GM19463 (cell line): ENCODE measurements around the gene LY6G5C.

Experiments used
- ATAC-seq: cut with Tn5 transposase; IDR thresholded peaks from one replicate; pipeline ENCODE4 v1.9.1; 2021; ENCODE audit warnings: mild to moderate bottlenecking, moderate library complexity; ENCODE audit not compliant: unreplicated experiment

The LY6G5C gene

GRCh38 chr6:31663126-31663960 lies 17.5 kb downstream of the LY6G5C start:
- no peak for ATAC-seq

GRCh38 chr6:31662124-31662723 lies 18.6 kb downstream of the LY6G5C start:
- no peak for ATAC-seq

DNA sequence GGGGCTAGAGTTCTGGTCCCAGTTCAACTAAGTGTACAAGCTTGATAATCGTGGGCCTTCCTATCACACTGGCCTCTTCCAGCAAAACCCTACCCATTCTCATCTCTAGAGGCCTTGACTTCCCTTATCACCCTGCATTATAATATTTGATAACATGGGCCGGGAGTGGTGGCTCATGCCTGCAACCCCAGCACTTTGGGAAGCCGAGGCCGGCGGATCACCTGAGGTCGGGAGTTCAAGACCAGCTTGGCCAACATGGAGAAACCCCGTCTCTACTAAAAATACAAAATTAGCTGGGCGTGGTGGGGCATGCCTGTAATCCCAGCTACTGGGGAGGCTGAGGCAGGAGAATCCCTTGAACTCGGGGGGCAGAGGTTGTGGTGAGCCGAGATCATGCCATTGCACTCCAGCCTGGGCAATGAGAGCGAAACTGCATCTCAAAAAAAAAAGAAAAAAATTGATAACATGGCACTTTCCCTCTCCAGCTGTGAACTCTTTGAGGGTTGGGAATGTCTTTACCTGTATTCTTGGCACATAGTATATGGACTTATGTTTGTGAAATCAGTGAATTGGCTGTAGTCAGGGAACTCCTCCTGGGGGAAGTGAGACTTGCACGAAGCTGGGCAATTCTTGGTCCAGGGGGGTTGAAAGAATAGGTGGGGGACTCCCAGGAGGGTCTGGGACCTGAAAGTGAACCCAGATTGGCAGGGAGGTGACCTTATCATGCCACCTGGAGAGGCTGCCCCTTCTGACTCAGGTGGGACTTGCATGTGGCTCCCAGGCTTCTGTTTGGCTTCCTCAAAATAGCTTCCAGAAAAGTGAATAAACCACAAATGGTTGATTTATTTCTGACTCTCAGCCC lies 19.4 kb downstream of the LY6G5C start:
- no peak for ATAC-seq

DNA sequence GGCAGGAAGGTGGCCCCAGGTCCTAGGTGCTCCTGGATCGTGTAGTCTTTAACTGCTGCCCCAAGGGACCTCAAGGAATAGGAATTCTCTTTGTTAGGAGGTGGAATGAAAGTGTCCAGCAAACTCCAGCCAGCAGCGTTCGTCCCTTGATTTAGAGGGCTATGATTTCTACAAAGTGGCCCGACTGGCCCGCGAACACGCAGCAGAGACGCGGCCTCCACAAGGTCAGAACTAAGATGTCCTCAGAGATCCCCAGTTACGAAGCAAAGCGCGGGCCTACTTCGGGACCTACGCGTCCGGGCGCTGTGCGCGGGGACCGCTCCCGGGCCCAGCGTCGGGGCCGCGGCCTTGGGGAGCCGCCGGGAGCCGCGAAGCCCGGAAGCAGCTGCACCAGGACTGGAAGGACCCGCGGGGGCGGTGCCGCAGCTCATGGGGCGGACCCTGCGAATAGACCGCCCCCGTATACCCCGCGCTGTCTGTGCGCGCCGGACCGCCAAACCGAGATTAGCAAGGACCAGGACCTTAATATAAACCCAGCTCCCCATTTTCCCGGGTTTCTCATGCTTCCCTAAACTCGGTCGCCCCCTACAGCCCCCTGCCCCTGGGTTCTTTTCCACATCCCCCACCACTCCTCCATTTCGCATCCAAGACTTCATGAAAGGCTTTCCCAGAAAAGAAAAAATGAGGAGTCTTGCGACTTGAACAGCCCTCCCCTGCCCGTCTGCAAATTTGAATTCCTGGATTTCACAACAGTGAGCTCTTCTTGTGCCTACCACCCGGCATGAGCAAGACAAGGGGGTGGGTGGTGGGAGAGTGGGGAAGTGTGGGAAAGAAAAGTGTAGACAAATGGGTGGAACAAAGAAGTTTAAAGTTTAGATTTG lies 20.2 kb downstream of the LY6G5C start, which contains the start of gene C6orf47:
TSS of gene C6orf47 (minus strand) at position 398 of the 881 bp plus-strand sequence. CDS start 831 bp downstream, outside the sequence.
- peak; percentile 64 for ATAC-seq

- no peak for ATAC-seq
Measured at GRCh38 chr6:31659649-31660380, 21.1 kb downstream of the LY6G5C start.

- no peak for ATAC-seq
Measured at GRCh38 chr6:31658983-31659648, 21.8 kb downstream of the LY6G5C start.

DNA sequence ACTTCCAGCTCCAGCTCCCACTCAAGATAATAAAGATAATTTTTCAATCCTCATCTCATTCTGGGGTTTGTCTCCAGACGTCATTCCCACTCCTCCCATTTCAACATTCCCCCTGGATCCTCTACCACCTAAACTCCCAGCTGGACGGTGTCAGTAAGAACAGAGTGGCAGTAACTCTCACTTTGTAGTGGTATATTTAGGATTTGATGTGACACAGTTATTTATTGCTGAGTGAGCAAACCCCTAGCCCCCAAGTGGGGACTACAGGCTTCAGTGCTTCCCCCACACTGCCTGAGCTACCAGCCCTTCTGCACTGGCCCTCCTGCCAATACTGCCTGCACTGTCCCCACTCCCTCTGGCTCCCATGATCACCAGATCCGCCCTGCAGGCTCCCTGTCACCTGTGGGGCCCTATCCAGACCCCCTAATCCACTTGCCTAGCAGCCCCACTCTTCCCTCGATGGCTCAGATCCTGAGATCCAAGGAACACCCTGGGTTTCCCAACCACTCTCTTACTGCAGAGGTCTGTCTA lies 22.6 kb downstream of the LY6G5C start:
- ATAC-seq: no peak

GRCh38 chr6:31657406-31658157 lies 23.3 kb downstream of the LY6G5C start:
- ATAC-seq: no peak

GRCh38 chr6:31655349-31656237 lies 25.3 kb downstream of the LY6G5C start, which contains the start of gene APOM:
Gene APOM, plus strand, starts transcription at chr6:31655894. Its CDS starts 73 bp downstream, at chr6:31655967.
- no peak for ATAC-seq

DNA sequence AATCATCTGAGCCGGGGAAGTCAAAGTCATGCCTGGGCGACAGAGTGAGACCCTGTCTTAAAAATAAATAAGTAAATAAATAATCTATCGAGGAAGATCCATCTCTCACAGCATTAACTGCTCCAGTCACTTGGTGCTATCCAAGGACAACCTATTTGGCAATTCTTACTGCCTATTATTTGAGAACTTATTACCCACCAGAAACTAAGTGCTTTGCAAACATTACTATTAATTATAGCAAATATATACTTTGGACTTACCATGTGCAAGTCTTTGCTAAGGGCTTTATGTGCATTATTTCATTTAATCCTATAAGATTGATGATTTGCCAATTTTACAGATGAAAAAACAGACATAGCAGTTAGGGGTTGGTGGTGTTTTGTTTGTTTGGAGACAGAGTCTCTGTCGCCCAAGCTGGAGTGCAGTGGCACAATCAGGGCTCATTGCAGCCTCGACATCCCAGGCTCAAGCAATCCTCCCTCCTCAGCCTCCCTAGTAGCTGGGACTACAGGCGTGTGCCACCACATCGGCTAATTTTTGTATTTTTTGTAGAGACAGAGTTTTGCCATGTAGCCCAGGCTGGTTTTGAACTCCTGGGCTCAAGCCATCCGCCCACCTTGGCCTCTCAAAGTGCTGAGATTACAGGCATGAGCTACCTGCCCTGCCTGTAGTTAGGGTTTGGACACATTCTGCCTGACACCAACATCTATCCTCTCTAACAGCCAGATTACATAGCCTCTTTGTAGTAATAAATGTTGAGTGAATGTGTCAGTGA lies 26.1 kb downstream of the LY6G5C start:
- ATAC-seq: no peak

GRCh38 chr6:31652925-31653724 lies 27.7 kb downstream of the LY6G5C start:
- peak; percentile 60 for ATAC-seq

DNA sequence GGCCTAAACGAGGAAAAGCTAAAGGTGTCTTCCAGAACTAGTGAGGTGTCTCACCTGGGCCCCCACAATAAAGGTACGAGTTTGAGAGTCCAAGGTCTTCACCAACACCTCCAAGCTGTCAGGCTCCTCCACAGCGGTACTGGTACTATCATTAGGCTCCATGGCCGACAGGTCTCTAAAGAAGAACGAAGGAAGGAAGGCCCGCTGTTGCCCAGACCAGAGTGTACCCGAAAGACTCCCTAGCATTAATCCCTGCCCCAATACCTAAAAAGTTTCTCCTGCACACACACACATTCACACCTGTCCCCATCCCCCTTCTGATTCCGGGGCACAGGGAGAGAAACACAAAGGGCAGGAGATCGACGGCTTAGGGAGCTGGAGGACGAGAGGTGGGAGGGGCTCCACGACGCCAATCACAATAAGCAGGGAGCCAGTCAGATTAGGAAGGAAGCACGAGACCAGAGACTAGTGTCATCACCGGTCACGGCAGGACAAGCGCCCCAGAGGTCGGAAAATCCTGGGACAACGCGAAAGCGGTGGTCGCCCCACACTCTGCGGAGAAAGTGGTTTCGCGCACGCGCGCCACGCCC lies 29.2 kb downstream of the LY6G5C start:
- ATAC-seq: peak; percentile 28

DNA sequence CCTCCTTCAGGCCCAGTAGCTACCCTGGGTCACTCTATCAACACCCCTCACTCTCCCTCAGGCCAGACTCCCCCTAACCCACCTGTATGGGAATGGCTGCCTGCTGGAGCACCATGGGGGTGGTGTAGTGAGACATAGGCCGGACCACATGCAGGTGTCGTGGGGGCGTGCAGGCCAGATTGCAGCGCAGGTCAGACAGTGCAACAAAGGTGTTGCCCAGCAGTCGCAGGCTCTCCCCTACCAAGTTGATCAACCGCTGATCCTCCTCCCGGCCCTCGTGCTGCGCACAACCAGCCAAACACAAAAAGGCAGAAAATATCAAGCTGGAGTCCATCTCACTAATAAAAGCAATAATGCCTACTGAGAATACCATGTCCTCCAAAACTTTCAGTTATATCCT lies 35.5 kb downstream of the LY6G5C start:
- no peak for ATAC-seq

- ATAC-seq: no peak
Measured at GRCh38 chr6:31643818-31644454, 36.9 kb downstream of the LY6G5C start.
